Stomach (tissue), 4 donors: ENCODE data around the gene PRKRA.

Source experiments
- EP300 ChIP-seq: sonication (generic); formaldehyde crosslinking; IDR thresholded peaks from one replicate; pipeline ENCODE4 v1.6.1; 2017; ENCODE audit warnings: antibody characterized with exemption
- POLR2A ChIP-seq, 4 donors: fragments of 450-650 bp; IDR thresholded peaks; one replicate each; pipeline ENCODE4 v1.6.1; 2016; ENCODE audit warnings: antibody characterized with exemption in 4 of 4, control low read depth in 2 of 4, mild to moderate bottlenecking in 1 of 4, moderate library complexity in 1 of 4
- POLR2AphosphoS5 ChIP-seq, 3 donors: sonication (generic); formaldehyde crosslinking; IDR thresholded peaks; one replicate each; pipeline ENCODE4 v1.6.1; 2016; ENCODE audit warnings: antibody characterized with exemption in 3 of 3
- TF ChIP-seq, protein P1 (sequence below), 7 experiments: fragments of 450-650 bp in 4 of 7; fragments of 200-600 bp in 3 of 7; sonication (generic) in 3 of 7; IDR thresholded peaks; one replicate each; pipeline ENCODE4 v1.5.1; 2016 to 2019; ENCODE audit warnings: antibody characterized with exemption in 7 of 7, control low read depth in 2 of 7, mild to moderate bottlenecking in 1 of 7

- TF ChIP-seq, protein P1, sequence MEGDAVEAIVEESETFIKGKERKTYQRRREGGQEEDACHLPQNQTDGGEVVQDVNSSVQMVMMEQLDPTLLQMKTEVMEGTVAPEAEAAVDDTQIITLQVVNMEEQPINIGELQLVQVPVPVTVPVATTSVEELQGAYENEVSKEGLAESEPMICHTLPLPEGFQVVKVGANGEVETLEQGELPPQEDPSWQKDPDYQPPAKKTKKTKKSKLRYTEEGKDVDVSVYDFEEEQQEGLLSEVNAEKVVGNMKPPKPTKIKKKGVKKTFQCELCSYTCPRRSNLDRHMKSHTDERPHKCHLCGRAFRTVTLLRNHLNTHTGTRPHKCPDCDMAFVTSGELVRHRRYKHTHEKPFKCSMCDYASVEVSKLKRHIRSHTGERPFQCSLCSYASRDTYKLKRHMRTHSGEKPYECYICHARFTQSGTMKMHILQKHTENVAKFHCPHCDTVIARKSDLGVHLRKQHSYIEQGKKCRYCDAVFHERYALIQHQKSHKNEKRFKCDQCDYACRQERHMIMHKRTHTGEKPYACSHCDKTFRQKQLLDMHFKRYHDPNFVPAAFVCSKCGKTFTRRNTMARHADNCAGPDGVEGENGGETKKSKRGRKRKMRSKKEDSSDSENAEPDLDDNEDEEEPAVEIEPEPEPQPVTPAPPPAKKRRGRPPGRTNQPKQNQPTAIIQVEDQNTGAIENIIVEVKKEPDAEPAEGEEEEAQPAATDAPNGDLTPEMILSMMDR (IDR thresholded peaks at IDR 0.05) = no peak
- TF ChIP-seq POLR2A (IDR thresholded peaks at IDR 0.05) = no peak
- no peak for TF ChIP-seq POLR2AphosphoS5 (IDR thresholded peaks at IDR 0.05)
- no peak for TF ChIP-seq EP300
Measured at GRCh38 chr2:178455947-178456346, 5.0 kb upstream of the PRKRA start.
